Ascending aorta (tissue), 2 donors: ENCODE results near the gene AUTS2. TPM values are rescaled to one million over a fixed set of nuclear protein-coding genes. Genes with fewer than 3 reads are reported as not detected.

Experiments used
- DNase-seq, 2 donors: peaks; one replicate each; pipeline ENCODE4 v3.0.0-alpha.2; 2019; ENCODE audit warnings: low spot score in 2 of 2
- H3K27ac ChIP-seq, 2 donors: fragments of 200-600 bp; sonication (generic); one replicate each; pipeline ENCODE4 v1.5.1; 2016 to 2017; ENCODE audit warnings: mild to moderate bottlenecking in 1 of 2
- H3K27me3 ChIP-seq: fragments of 200-600 bp; sonication (generic); one replicate; pipeline ENCODE4 v1.5.1; 2017
- H3K36me3 ChIP-seq, 2 donors: fragments of 200-600 bp; sonication (generic); one replicate each; pipeline ENCODE4 v1.5.1; 2016
- H3K4me1 ChIP-seq, 2 donors: fragments of 200-600 bp; sonication (generic); one replicate each; pipeline ENCODE4 v1.5.1; 2016 to 2017; ENCODE audit warnings: mild to moderate bottlenecking in 1 of 2
- H3K4me3 ChIP-seq, 2 donors: fragments of 200-600 bp; sonication (generic); one replicate each; pipeline ENCODE4 v1.5.1; 2016 to 2017; ENCODE audit warnings: mild to moderate bottlenecking in 1 of 2
- H3K9me3 ChIP-seq, 2 donors: fragments of 200-600 bp; sonication (generic); one replicate each; pipeline ENCODE4 v1.5.1; 2016
- intact Hi-C: fragments of 100-400 bp; cut with DNase I; formaldehyde crosslinking; loops from one replicate; pipeline ENCODE4 v1.15.1; 2023
- total RNA-seq: library from RNA; depleted of rRNA; stranded (reverse); fragments of >200 nt; gene quantifications from one replicate; pipeline ENCODE4 v1.1.0, GENCODE V29; 2016
- TF ChIP-seq, protein P1 (sequence below), 3 experiments: fragments of 200-600 bp in 2 of 3; fragments of 450-650 bp in 1 of 3; sonication (generic) in 2 of 3; IDR thresholded peaks; one replicate each; pipeline ENCODE4 v1.5.1; 2016 to 2019; ENCODE audit warnings: antibody characterized with exemption in 3 of 3, mild to moderate bottlenecking in 1 of 3, moderate library complexity in 1 of 3

Gene AUTS2
- total RNA-seq, 1 donor from 2014 or later = 90.4 TPM

DNA sequence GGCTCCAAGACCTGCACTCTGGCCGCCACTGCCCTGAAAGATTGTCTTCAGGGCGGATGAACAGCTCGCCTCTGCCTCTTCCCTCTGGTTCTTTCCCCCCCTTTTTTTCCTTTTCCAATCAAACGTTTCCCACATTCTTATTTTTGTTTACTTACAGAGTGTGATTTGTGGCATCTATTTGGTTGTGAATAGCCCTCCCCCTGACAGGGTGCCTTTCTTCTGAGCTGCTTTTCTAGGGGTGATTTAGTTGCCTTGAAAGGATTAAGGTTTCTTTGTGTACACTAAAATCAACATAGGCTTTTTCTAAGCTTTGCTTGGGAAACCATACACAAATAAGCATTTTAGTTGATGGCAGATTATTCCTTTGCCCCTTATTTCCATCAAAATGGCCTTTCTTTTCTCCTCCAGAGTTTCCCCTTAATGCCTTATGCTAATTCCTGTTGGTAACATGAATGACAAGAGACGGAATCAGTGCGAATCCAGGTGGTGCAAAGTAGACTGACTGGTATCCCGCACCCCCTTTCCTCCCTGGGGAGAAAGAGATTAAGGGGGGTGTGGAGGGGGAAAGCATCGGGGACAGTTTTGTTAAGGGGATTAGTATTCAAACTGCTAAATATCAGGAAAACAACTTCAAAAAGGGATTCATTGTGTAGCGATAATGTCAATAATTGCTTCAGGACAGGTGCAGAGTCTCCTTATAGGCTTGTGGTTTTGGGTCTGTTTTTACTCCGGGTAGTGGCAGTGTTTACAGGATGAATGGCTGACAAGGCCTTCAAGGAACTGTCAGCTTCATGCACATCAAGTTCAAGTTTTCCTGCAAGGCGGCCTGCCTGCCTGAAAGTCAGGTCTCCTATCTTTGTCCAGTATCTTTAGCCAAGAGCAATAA lies 1102.0 kb downstream of the AUTS2 start:
- H3K4me1 ChIP-seq = peaks cover 5 to 10% of the 10 kb centered on the region in 2 donors
- intact Hi-C loops = no loop called here
- H3K27me3 ChIP-seq = no peaks in the 10 kb centered on the region
- H3K36me3 ChIP-seq = peaks cover 0 to 12% of the 10 kb centered on the region in 2 donors
- H3K4me3 ChIP-seq = no peak overlapping the region
- DNase-seq = no peak
- TF ChIP-seq, protein P1, sequence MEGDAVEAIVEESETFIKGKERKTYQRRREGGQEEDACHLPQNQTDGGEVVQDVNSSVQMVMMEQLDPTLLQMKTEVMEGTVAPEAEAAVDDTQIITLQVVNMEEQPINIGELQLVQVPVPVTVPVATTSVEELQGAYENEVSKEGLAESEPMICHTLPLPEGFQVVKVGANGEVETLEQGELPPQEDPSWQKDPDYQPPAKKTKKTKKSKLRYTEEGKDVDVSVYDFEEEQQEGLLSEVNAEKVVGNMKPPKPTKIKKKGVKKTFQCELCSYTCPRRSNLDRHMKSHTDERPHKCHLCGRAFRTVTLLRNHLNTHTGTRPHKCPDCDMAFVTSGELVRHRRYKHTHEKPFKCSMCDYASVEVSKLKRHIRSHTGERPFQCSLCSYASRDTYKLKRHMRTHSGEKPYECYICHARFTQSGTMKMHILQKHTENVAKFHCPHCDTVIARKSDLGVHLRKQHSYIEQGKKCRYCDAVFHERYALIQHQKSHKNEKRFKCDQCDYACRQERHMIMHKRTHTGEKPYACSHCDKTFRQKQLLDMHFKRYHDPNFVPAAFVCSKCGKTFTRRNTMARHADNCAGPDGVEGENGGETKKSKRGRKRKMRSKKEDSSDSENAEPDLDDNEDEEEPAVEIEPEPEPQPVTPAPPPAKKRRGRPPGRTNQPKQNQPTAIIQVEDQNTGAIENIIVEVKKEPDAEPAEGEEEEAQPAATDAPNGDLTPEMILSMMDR (IDR thresholded peaks at IDR 0.05) = no peak
- no peaks in the 10 kb centered on the region for H3K9me3 ChIP-seq
- no peak overlapping the region for H3K27ac ChIP-seq

DNA sequence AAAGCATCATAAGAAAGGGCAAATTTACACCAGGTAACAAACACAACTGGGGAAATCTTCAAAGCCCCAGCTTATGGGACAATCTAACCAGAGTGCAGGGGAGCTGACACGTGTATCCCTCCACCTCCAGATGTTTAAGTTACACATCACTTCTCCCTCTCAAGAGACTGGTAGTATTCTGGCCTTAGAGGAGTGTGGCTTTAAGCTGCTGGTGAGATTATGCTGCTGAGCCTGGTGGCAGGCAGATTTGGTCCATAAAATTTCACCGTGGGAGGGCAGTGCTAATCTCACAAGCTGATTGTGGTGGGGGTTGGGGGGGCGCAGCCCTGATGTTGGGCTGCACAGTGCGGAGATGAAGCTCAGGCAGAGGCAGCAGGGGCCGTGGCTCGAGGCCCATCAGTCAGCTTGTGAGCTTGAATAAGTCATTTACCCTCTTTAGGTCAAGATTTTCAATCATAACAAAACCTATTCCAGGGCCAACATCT lies 1102.7 kb downstream of the AUTS2 start:
- H3K4me1 ChIP-seq = peaks cover 5 to 10% of the 10 kb centered on the region in 2 donors
- no peak for DNase-seq
- no peak overlapping the region for H3K27ac ChIP-seq
- no peaks in the 10 kb centered on the region for H3K9me3 ChIP-seq
- intact Hi-C loops = no loop called here
- TF ChIP-seq, protein P1 (IDR thresholded peaks at IDR 0.05) = no peak
- H3K36me3 ChIP-seq = peaks cover 0 to 12% of the 10 kb centered on the region in 2 donors
- no peaks in the 10 kb centered on the region for H3K27me3 ChIP-seq
- no peak overlapping the region for H3K4me3 ChIP-seq

DNA sequence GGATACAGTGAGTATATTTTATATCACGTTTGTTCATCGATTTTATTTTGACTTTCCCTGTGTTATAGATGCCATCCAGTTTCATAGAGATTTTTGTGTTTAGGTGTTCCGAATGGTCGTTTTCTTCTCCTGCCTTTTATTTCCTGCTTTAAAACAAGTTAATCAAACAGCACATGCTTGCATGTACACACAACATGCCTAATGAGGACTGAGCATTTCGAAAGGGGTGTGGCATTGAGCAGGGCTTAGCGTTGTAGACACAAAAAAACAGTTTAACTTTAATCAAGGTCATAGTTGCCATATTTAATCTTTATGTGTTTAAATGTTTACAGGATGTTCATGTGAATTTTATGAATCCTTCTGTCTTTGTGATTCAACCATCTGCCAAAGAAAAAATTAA lies 1103.2 kb downstream of the AUTS2 start:
- H3K9me3 ChIP-seq = no peaks in the 10 kb centered on the region
- no peak overlapping the region for H3K4me3 ChIP-seq
- intact Hi-C loops = no loop called here
- H3K27ac ChIP-seq = no peak overlapping the region
- DNase-seq = no peak
- H3K36me3 ChIP-seq = peaks cover 0 to 12% of the 10 kb centered on the region in 2 donors
- TF ChIP-seq, protein P1 (IDR thresholded peaks at IDR 0.05) = no peak
- peaks cover 5 to 9% of the 10 kb centered on the region in 2 donors for H3K4me1 ChIP-seq
- no peaks in the 10 kb centered on the region for H3K27me3 ChIP-seq

DNA sequence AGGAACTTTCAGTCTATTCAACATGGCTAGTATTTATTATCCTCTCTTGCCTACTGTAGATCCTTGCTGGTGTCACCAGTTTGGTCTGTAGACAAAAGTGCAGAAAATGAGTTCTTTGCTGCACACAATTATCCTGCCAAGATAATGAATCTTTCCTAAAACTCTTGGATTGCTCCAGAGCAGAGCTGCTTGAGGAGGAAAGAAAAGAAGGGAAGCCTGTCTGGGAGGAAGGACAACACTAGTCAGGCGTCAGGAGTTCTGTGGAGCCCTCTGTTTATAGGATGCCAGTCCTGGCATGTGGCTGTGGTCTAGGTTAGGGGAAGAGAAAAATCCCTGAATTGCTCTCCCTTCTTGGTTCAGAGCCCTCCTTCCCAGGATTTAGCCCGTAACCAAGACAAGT lies 1103.7 kb downstream of the AUTS2 start:
- intact Hi-C loops = no loop called here
- H3K4me1 ChIP-seq = peaks cover 5 to 6% of the 10 kb centered on the region in 2 donors

DNA sequence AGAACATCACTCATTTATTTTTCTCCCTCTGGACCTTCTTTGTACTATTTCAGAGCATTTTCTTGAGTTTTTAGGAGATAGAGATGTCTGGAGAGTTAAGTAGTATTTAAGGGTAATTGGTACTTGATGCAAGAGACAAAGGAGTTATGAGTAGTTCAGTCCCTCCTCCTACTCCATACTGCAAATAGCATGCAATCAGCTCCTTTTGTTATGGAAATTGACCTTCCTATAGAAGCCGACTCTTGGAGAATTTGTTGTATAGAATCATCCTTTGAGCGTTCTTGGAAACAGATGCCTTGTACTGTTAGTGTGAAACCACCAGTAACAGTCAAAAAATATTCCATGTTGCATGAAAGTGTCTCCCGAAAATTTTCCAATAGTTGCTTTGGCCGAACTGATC lies 1105.5 kb downstream of the AUTS2 start:
- intact Hi-C loops = no loop called here
- H3K9me3 ChIP-seq = no peaks in the 10 kb centered on the region
- H3K27ac ChIP-seq = no peak overlapping the region
- H3K4me1 ChIP-seq = peaks cover 0 to 6% of the 10 kb centered on the region in 2 donors
- TF ChIP-seq, protein P1 (IDR thresholded peaks at IDR 0.05) = no peak
- no peaks in the 10 kb centered on the region for H3K27me3 ChIP-seq
- H3K36me3 ChIP-seq = peaks cover 0 to 12% of the 10 kb centered on the region in 2 donors
- no peak for DNase-seq
- H3K4me3 ChIP-seq = no peak overlapping the region

More for the DNA sequence above, 1103.7 kb downstream of the AUTS2 start:
- DNase-seq = no peak
- no peaks in the 10 kb centered on the region for H3K27me3 ChIP-seq
- no peaks in the 10 kb centered on the region for H3K9me3 ChIP-seq
- H3K4me3 ChIP-seq = no peak overlapping the region
- TF ChIP-seq, protein P1 (IDR thresholded peaks at IDR 0.05) = no peak
- H3K27ac ChIP-seq = no peak overlapping the region
- peaks cover 0 to 12% of the 10 kb centered on the region in 2 donors for H3K36me3 ChIP-seq
